MM.1S (cell line): Measurements from ENCODE around the gene KSR1.
"Not testable (repeated sequence)": the region's sequence is repeated elsewhere in the genome, so short reads cannot be mapped to it uniquely, and the experiment has no call there.

ENCODE experiments used
- DNase-seq: peaks from one replicate; pipeline ENCODE4 v3.0.0-alpha.2; 2015
- H2AFZ ChIP-seq: fragments of 300-600 bp; sonication (generic); 2 replicates; pipeline ENCODE4 v1.6.0; 2016; ENCODE audit warnings: antibody characterized with exemption, low read length
- H3F3A ChIP-seq: fragments of 300-600 bp; sonication (generic); 2 replicates; pipeline ENCODE4 v1.6.1; 2016; ENCODE audit warnings: mild to moderate bottlenecking, antibody characterized with exemption, low read length, moderate library complexity, mixed read lengths; ENCODE audit not compliant: insufficient read depth
- H3K27ac ChIP-seq: fragments of 300-600 bp; sonication (generic); 2 replicates; pipeline ENCODE4 v1.5.1; 2016; ENCODE audit warnings: mild to moderate bottlenecking, low read length
- H3K27me3 ChIP-seq: fragments of 300-600 bp; sonication (generic); replicated peaks from 2 replicates; pipeline ENCODE4 v1.6.0; 2016; ENCODE audit warnings: low read length; ENCODE audit not compliant: insufficient read depth
- H3K36me3 ChIP-seq: fragments of 300-600 bp; sonication (generic); replicated peaks from 2 replicates; pipeline ENCODE4 v1.6.1; 2016; ENCODE audit warnings: mild to moderate bottlenecking, low read length, mixed read lengths; ENCODE audit not compliant: insufficient read depth
- H3K4me1 ChIP-seq: fragments of 300-600 bp; sonication (generic); 2 replicates; pipeline ENCODE4 v1.6.1; 2016; ENCODE audit warnings: low read length, mixed read lengths
- H3K4me2 ChIP-seq: fragments of 300-600 bp; sonication (generic); 2 replicates; pipeline ENCODE4 v1.6.0; 2016; ENCODE audit warnings: low read depth, low read length
- H3K4me3 ChIP-seq: fragments of 300-600 bp; sonication (generic); 2 replicates; pipeline ENCODE4 v1.5.1; 2016; ENCODE audit warnings: low read length, mixed read lengths
- H3K79me2 ChIP-seq: fragments of 300-600 bp; sonication (generic); 2 replicates; pipeline ENCODE4 v1.6.1; 2016; ENCODE audit warnings: mixed run types, low read length, mixed read lengths
- H3K9ac ChIP-seq: fragments of 300-600 bp; sonication (generic); 2 replicates; pipeline ENCODE4 v1.6.1; 2016; ENCODE audit warnings: low read length, mixed read lengths
- H3K9me2 ChIP-seq: fragments of 300-600 bp; sonication (generic); replicated peaks from 2 replicates; pipeline ENCODE4 v1.6.1; 2016; ENCODE audit warnings: mild to moderate bottlenecking, low read length, mixed read lengths; ENCODE audit not compliant: insufficient read depth
- H3K9me3 ChIP-seq: fragments of 300-600 bp; sonication (generic); replicated peaks from 2 replicates; pipeline ENCODE4 v1.6.1; 2016; ENCODE audit warnings: mild to moderate bottlenecking, low read length, mixed read lengths; ENCODE audit not compliant: insufficient read depth
- H4K20me1 ChIP-seq: fragments of 300-600 bp; sonication (generic); 2 replicates; pipeline ENCODE4 v1.6.1; 2016; ENCODE audit warnings: mild to moderate bottlenecking, low read length, moderate library complexity, mixed read lengths; ENCODE audit not compliant: insufficient read depth
- EZH2 ChIP-seq: fragments of 300-600 bp; sonication (generic); optimal IDR thresholded peaks from 2 replicates; pipeline ENCODE3; 2017; ENCODE audit warnings: low read depth, mild to moderate bottlenecking, antibody characterized with exemption, low read length, mixed read lengths
- EZH2phosphoT487 ChIP-seq: fragments of 300-600 bp; sonication (generic); IDR thresholded peaks from 2 replicates; pipeline ENCODE4 v1.6.1; 2018; ENCODE audit warnings: antibody characterized with exemption, low read length
- TF ChIP-seq, protein P1 (sequence below): fragments of 300-600 bp; sonication (generic); IDR thresholded peaks from 2 replicates; pipeline ENCODE4 v1.5.1; 2016; ENCODE audit warnings: antibody characterized with exemption, low read length, mixed read lengths

KSR1 gene

GRCh38 chr17:27455914-27456680 lies at the start of gene KSR1:
KSR1 (plus strand) TSS chr17:27456448; CDS start chr17:27456644, 196 bp downstream.
- no peaks in the 10 kb centered on the region for H3K36me3 ChIP-seq
- no peaks in the 10 kb centered on the region for H3K79me2 ChIP-seq
- peak within 1 kb of the TSS; percentile 40; the same call in 1 of the 2 replicates for H3K9ac ChIP-seq
- H3K27me3 ChIP-seq, result peaks cover 11% of the 10 kb centered on the region; the same call in 1 of the 2 replicates
- no peaks in the 10 kb centered on the region for H3K9me2 ChIP-seq
- no peak for TF ChIP-seq EZH2
- TF ChIP-seq, protein P1, sequence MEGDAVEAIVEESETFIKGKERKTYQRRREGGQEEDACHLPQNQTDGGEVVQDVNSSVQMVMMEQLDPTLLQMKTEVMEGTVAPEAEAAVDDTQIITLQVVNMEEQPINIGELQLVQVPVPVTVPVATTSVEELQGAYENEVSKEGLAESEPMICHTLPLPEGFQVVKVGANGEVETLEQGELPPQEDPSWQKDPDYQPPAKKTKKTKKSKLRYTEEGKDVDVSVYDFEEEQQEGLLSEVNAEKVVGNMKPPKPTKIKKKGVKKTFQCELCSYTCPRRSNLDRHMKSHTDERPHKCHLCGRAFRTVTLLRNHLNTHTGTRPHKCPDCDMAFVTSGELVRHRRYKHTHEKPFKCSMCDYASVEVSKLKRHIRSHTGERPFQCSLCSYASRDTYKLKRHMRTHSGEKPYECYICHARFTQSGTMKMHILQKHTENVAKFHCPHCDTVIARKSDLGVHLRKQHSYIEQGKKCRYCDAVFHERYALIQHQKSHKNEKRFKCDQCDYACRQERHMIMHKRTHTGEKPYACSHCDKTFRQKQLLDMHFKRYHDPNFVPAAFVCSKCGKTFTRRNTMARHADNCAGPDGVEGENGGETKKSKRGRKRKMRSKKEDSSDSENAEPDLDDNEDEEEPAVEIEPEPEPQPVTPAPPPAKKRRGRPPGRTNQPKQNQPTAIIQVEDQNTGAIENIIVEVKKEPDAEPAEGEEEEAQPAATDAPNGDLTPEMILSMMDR, result peak; percentile 22; the same call in 1 of the 2 replicates
- peak within 1 kb of the TSS; percentile 76 for H2AFZ ChIP-seq
- DNase-seq, result peak; percentile 86
- H3K4me2 ChIP-seq, result peak within 1 kb of the TSS; percentile 87
- no peaks in the 10 kb centered on the region for H3K4me1 ChIP-seq
- H3K9me3 ChIP-seq, result no peaks in the 10 kb centered on the region
- peak within 1 kb of the TSS; percentile 69 for H3K4me3 ChIP-seq
- H3K27ac ChIP-seq, result no peak within 1 kb of the TSS
- 0 out of 2 replicates have a peak, but pooled peaks cover 2% of the 10 kb centered on the region for H3F3A ChIP-seq
- H4K20me1 ChIP-seq, result no peaks in the 10 kb centered on the region

DNA sequence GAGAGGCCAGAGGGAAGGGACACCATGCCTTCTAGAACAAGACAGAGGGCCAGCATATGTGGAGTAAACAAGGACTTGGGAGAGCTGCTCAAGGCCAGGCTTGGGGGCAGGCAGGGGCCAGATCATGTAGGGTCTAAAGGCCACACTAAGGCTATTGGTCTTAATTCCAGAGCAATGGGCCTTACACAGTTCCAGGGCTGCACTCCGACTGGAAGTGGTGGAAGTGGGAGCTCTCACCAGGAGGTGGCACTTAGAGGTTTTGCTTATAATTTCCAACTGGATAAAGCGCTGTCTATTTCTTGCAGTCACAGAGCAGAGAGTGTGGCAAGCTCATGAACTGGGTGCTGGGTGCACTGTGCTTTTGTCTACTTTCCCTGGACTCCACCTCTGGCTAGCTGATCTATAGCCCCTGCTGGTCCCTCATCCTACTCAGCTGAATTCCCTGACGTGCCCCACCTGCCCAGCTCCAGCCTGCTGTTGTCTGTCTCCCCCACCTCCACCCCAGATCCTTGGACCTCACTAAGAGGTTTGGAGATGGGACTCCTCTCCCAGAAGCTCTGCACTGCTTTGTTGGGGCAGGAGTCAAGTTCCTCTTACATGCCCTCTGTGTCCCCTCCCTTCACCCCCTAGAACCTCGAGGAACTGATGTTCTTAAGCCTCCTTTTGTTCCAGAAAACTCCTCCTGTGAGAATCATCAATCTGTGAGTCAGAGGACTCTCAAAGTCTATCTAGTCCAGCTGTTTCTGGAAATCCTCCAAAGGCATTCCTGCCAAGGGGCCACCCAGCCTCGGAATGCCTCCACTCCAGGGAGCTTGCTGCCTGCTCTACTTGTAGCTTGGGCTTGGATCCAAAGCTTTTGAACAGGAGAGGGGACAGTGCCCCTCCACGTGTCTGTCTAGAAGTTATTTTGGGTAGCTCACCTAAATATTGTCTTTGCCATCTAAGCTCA lies 48.1 kb upstream of the KSR1 start:
- Histone ChIP-seq H3K9me2 (no peaks in the 10 kb centered on the region), H3K9me3 (no peaks in the 10 kb centered on the region), H3K27me3 (no peaks in the 10 kb centered on the region), H3K4me3 (no peak overlapping the region), H3K27ac (no peak overlapping the region), H3K9ac (no peak overlapping the region), H3K4me2 (no peak overlapping the region), H3K4me1 (no peaks in the 10 kb centered on the region), H4K20me1 (no peaks in the 10 kb centered on the region), H3K79me2 (no peaks in the 10 kb centered on the region), H3K36me3 (no peaks in the 10 kb centered on the region), H2AFZ (no peak overlapping the region), H3F3A (no peaks in the 10 kb centered on the region)
- DNase-seq, result no peak
- TF ChIP-seq EZH2phosphoT487 (no peak), EZH2 (no peak)
- TF ChIP-seq, protein P1, result no peak

DNA sequence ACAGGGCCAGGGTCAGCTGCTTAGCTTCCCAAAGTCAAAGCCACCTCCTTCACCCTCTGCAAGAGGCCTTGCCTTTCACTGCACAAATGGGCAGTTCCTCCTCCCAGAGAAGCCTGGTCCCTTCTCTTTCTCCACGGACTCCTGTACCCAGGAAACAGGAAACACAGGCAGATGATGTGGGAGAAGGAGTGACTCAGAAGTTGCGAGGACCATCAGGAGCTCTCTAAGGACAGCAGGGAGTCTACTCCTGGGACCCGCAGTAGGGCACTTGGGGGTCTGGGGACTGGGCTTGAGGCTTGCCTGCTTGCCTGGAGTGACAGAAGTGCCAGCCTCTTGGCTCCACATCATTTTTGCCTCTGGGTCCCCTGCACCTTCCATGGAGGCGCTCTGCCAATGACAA lies 47.4 kb upstream of the KSR1 start:
- Histone ChIP-seq H3K9me2 (no peaks in the 10 kb centered on the region), H4K20me1 (no peaks in the 10 kb centered on the region), H3K4me2 (no peak overlapping the region), H3F3A (no peaks in the 10 kb centered on the region), H3K9me3 (no peaks in the 10 kb centered on the region), H3K79me2 (no peaks in the 10 kb centered on the region), H3K36me3 (no peaks in the 10 kb centered on the region), H2AFZ (no peak overlapping the region), H3K27ac (no peak overlapping the region), H3K27me3 (no peaks in the 10 kb centered on the region), H3K9ac (no peak overlapping the region), H3K4me3 (no peak overlapping the region), H3K4me1 (0 out of 2 replicates have a peak, but pooled peaks cover 5% of the 10 kb centered on the region)
- no peak for DNase-seq
- no peak for TF ChIP-seq EZH2phosphoT487
- no peak for TF ChIP-seq EZH2
- TF ChIP-seq, protein P1, result no peak

DNA sequence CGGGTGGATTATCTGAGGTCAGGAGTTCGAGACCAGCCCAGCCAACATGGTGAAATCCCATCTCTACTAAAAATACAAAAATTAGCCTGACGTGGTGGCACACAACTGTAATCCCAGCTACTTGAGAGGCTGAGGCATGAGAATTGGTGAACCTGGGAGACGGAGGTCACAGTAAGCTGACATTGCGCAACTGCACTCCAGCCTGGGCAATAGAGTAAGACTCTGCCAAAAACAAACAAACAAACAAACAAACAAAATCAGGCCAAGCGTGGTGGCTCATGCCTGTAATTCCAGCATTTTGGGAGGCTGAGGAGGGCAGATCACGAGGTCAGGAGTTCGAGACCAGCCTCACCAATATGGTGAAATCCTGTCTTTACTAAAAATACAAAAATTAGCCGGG lies 44.1 kb upstream of the KSR1 start:
- H3F3A ChIP-seq, H2AFZ ChIP-seq, H3K4me1 ChIP-seq, H3K36me3 ChIP-seq, H3K4me3 ChIP-seq, H3K9me3 ChIP-seq, H3K27me3 ChIP-seq, H3K27ac ChIP-seq, DNase-seq, H3K4me2 ChIP-seq, H3K9ac ChIP-seq, H4K20me1 ChIP-seq, H3K79me2 ChIP-seq, H3K9me2 ChIP-seq: not testable (repeated sequence)
